Measurements from ENCODE around the gene EFEMP2.

The EFEMP2 gene

GRCh38 chr11:65872586-65873317, at the start of gene EFEMP2:
TSS of gene EFEMP2 (minus strand) at chr11:65872800. CDS start at chr11:65872354, 446 bp downstream.
- no peak for DNase-seq

DNA sequence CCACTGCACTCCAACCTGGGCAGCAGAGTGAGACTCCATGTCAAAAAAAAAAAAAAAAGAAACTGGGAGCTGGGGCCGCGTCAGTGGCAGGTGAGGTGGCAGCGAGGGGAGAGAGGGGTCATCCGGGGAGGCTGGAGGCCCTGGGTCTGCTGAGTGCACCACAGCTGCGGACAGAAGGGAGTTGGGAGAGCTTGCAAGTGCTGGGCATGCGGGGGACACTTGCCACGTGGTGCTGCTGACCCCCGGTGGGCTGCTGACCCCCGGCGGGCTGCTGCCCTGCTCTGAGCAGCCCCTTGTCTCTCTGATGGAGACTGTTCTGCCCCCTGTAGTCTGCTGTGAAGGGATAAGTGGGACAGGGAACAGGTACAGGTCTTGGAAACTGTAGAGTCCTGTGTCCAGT, 49.3 kb upstream of the EFEMP2 start:
- no peak for DNase-seq

GRCh38 chr11:65921033-65921555, 48.5 kb upstream of the EFEMP2 start:
- no peak for DNase-seq

GRCh38 chr11:65920372-65920802, 47.8 kb upstream of the EFEMP2 start:
- DNase-seq, result no peak

GRCh38 chr11:65919573-65920371, 47.2 kb upstream of the EFEMP2 start:
- DNase-seq, result peak; percentile 50

DNA sequence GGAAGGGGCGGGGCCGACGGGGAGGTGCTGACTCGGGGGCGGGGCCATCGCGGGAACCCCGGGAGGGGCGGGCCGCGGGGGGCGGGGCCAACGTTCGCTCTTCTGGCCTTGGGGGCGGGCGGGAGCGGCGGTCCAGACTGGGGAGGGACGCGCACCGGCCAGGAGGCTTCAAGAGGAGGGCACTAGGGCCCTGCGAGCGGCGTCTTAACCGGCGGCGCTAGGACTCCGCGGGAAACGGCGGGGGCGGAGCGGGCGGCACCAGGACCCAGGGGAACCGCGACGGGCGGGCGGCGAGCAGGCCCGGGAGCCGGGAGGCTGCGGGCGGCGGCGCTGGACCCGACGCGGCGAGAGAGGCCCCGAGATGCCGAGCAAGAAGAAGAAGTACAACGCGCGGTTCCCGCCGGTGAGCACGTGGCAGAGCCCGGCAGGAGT, 46.6 kb upstream of the EFEMP2 start, which contains the start of gene DRAP1:
TSS of gene DRAP1 (plus strand) at position 286 of the 432 bp plus-strand sequence. CDS start at position 362, 76 bp downstream.
- peak; percentile 99 for DNase-seq

DNA sequence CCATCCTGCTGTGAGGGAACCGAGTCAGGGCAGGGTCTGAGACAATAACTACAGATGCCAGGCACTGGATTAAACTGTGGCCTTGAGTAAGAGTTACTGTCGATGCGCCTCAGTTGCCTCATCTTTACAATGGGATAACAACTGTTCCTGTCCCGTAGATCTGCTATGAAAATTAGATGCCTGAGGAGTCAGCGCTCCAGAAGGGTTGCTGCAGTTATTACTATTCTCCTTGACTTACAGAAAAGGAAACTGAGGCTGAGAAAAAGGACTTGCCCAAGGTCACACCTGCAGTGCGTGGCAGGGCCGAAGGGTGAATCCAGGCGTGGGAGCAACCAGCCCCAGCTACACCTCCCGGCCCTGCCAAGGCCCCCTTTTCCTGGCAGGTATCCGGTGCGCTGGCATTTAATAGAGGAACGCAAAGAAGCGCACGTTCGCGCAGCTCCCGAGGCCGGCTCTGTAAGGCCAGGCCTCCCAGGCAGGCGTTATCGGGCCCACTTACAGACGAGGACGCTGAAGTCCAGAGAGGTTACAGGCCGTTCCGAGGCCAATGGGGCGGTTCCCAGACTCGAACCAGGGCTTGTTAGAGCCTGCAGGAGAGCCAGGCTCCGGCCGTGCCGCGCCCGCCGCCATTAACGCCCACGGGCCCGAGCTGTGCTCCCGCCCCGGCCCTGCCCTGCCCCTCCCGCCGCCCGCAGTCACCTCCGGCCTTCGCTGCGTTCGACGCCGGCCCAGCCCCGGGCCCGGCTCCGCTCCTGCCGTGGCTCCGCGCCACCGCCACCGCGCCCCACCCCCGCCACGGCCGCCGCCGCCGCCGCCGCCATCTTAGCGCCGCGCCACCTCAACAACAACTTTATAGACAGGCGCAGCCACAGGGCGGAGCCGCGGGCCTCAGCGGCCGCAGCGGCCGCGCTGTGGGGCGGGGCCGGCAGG, 45.9 kb upstream of the EFEMP2 start, which contains the start of gene C11orf68:
TSS of gene C11orf68 (minus strand) at position 852 of the 930 bp plus-strand sequence. CDS start at position 821, 31 bp downstream.
- peak; percentile 21 for DNase-seq

DNA sequence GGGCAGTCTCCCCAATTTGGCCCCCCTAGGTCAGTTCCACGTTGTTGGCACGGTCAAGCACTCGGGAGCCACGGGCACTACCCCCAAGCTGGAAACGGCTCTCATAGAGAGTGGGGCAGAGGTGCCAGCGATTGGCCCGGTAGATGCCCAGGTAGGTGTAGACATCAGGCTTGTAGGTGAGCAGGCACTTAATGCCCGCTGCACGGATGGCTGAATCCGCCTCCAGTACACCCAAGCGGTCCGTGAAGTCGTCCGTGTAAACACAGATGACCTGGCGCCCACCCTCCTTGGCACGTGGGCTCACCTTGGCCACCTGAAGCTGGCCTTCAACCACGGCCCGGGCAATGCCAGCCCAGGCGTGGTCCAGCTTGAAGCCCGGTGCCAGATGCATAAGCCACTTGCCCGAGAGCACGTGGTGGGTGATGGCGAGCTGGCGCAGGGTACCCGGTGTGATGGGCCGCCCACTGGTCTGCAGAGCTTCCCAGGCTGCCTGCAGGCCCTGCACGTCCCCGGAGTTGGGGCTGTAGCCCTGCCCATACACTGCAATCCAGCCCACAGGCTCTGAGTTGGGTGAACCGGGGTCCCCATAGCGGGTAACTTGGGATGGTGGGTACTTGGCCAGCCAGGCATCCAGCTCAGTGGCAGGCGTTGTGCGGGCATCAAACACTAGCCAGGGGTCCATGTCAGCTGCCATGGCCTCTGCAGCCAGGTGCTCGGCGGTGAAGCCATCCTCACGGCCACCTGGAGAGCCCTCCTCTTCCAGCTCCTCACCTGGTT, 45.0 kb upstream of the EFEMP2 start:
- DNase-seq, result no peak

GRCh38 chr11:65917077-65917433, 44.5 kb upstream of the EFEMP2 start:
- no peak for DNase-seq

GRCh38 chr11:65916391-65916790, 43.8 kb upstream of the EFEMP2 start:
- no peak for DNase-seq

GRCh38 chr11:65915821-65916251, 43.2 kb upstream of the EFEMP2 start:
- DNase-seq, result no peak

GRCh38 chr11:65915101-65915820, 42.7 kb upstream of the EFEMP2 start:
- DNase-seq, result no peak

DNA sequence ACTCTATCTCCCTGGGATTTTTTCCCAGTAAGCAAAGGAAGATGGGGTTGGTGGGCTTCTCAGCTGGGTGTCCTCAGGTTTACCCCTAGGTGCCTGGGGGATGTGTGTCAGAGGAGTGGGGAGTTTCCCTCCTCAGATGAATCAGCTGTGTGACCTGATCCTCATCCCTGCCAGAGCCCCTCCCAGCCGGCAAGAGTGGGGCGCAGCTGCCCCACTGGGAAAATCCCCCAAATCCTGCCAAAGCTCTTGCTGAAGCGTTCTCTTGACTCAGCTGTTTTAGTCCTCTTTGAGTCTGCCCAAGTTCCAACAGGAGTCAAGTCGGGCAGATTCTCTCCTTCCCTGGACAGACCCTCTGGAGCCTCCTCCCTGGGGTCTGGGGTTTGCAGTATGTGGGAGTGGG, 40.2 kb upstream of the EFEMP2 start:
- DNase-seq, result no peak

- no peak for DNase-seq
These were observed 39.3 kb upstream of the EFEMP2 start for GRCh38 chr11:65911682-65912568.

DNA sequence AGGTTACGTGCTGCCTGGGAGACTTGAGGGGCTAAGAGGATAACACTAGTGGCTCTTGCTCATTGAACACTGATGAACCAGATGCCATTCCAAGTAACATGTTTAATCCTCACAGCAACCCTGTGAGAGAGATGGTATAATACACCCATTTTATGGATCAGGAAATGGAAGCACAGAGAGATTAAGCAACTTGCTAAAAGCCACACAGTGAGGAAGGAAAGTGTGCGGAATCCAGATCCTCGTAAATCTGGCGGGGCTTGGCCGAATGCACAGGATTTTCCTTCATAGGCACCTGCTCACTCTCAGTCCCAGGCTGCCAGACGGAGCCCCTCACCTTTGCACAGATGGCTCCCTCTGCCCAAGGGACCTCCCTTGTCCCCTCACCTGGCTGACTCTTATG, 35.3 kb upstream of the EFEMP2 start:
- DNase-seq, result no peak

- no peak for DNase-seq
These were observed 34.0 kb upstream of the EFEMP2 start for GRCh38 chr11:65906602-65907001.

GRCh38 chr11:65903715-65904114, 31.1 kb upstream of the EFEMP2 start:
- no peak for DNase-seq

GRCh38 chr11:65903068-65903481, 30.5 kb upstream of the EFEMP2 start:
- no peak for DNase-seq

DNA sequence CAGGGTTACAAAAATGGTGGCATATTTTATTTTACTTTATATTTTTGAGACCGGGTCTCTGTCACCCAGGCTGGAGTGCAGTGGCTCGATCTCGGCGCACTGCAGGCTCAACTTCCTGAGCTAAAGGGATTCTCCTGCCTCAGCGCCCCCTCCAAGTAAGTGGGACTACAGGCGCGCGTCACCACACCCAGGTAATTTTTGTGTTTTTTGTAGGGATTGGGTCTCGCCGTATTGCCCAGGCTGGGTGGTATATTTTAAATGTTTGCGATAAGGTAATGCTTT, 28.2 kb upstream of the EFEMP2 start:
- DNase-seq, result no peak
